ENCODE data around the gene TREM1.

The TREM1 gene

DNA sequence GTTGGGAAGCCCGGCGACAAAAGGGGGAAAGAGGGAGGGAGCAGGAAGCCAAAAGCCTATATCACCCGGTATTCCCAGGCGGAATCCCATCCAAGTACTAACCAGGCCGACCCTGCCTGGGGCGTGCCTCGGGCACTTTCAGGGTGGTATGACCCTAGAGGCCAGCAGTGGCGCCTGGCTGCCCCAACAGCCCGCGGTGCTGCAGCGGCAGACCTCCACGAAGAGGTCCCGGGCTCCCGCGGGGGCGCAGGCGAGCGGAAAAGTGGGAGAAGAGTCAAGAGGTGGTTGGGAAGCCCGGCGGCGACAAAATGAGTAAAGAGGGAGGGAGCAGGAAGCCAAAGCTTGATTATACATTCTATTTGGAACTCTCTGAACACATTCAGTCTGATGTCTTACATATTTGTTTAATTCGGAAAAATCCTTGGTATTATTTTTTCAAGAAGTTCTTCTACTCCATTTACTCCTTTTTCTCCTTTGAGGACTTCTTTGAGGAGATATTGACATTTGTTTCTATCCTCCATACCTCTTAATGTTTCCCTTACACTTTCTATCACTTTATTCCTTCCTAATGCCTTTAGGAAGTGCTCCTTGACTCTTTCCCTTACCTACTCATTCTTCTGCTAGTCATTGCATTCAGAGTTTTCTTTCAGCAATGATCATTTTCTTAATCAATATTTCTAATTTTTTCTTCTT lies 46.9 kb downstream of the TREM1 start:
- TF ChIP-seq EZH2 (IDR thresholded peaks at IDR 0.05; ENCODE audit: borderline replicate concordance, low read length) (no peak), CTCF (IDR thresholded peaks at IDR 0.05; ENCODE audit: low read length) (no peak)
- Histone ChIP-seq H3K27me3 (ENCODE audit: insufficient read depth, low read length) (no peaks in the 10 kb centered on the region), H3K4me3 (ENCODE audit: low read depth, low read length, poor library complexity, severe bottlenecking) (no peak overlapping the region)

DNA sequence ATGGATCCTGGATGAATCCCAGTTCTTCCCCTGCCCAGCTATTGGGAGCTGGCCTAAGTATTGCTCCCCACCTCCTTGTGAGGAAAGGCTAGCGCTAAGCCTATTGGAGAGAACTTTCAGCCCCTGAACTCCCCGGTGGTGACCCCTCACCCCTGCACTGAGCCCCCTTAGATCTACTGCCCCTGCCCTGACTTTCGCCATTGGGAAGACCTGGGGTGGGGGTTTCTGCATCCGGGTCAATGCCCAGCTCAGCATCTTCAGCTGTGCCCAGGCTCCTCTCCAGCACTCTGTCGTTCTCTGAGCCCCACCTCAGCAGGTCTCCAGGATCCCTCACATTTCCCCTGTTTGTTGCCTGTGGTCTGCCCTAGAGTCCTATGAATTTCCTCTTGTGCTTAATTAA lies 49.4 kb downstream of the TREM1 start:
- H3K9me2 ChIP-seq (ENCODE audit: low read depth, low read length) = no peaks in the 10 kb centered on the region
- no peak for TF ChIP-seq CTCF (IDR thresholded peaks at IDR 0.05; ENCODE audit: low read length)
- no peak for TF ChIP-seq EZH2 (IDR thresholded peaks at IDR 0.05; ENCODE audit: borderline replicate concordance, low read length)

More for the DNA sequence above, 46.9 kb downstream of the TREM1 start:
- H2AFZ ChIP-seq (ENCODE audit: low read length) = no peak overlapping the region
- H3K9me3 ChIP-seq (ENCODE audit: low read length) = no peaks in the 10 kb centered on the region
- H3K4me2 ChIP-seq (ENCODE audit: low read length) = no peak overlapping the region
- no peaks in the 10 kb centered on the region for H4K20me1 ChIP-seq (ENCODE audit: insufficient read depth, low read length)
- no peak overlapping the region for H3K27ac ChIP-seq (ENCODE audit: low read depth, low read length, poor library complexity, severe bottlenecking)
- H3K4me1 ChIP-seq (ENCODE audit: insufficient read depth, low read length, severe bottlenecking) = no peaks in the 10 kb centered on the region
- no peak overlapping the region for H3K9ac ChIP-seq (ENCODE audit: low read length)
- H3K36me3 ChIP-seq (ENCODE audit: insufficient read depth, low read length) = no peaks in the 10 kb centered on the region
- H3K9me2 ChIP-seq (ENCODE audit: low read depth, low read length) = no peaks in the 10 kb centered on the region
- H3F3A ChIP-seq (ENCODE audit: insufficient read depth, low read length) = no peaks in the 10 kb centered on the region
- H3K79me2 ChIP-seq (ENCODE audit: insufficient read depth, low read length) = no peaks in the 10 kb centered on the region

GRCh38 chr6:41236276-41236675 lies 50.2 kb downstream of the TREM1 start:
- no peaks in the 10 kb centered on the region for H3F3A ChIP-seq (ENCODE audit: insufficient read depth, low read length)
- TF ChIP-seq CTCF (IDR thresholded peaks at IDR 0.05; ENCODE audit: low read length) (no peak), EZH2 (IDR thresholded peaks at IDR 0.05; ENCODE audit: borderline replicate concordance, low read length) (no peak)

More for the DNA sequence above, 49.4 kb downstream of the TREM1 start:
- Histone ChIP-seq H3K27ac (ENCODE audit: low read depth, low read length, poor library complexity, severe bottlenecking) (no peak overlapping the region), H3K36me3 (ENCODE audit: insufficient read depth, low read length) (no peaks in the 10 kb centered on the region), H2AFZ (ENCODE audit: low read length) (no peak overlapping the region), H3F3A (ENCODE audit: insufficient read depth, low read length) (no peaks in the 10 kb centered on the region), H4K20me1 (ENCODE audit: insufficient read depth, low read length) (no peaks in the 10 kb centered on the region), H3K4me2 (ENCODE audit: low read length) (no peak overlapping the region), H3K9ac (ENCODE audit: low read length) (no peak overlapping the region), H3K79me2 (ENCODE audit: insufficient read depth, low read length) (no peaks in the 10 kb centered on the region), H3K9me3 (ENCODE audit: low read length) (no peaks in the 10 kb centered on the region), H3K4me1 (ENCODE audit: insufficient read depth, low read length, severe bottlenecking) (no peaks in the 10 kb centered on the region), H3K27me3 (ENCODE audit: insufficient read depth, low read length) (no peaks in the 10 kb centered on the region), H3K4me3 (ENCODE audit: low read depth, low read length, poor library complexity, severe bottlenecking) (no peak overlapping the region)

More at GRCh38 chr6:41236276-41236675, 50.2 kb downstream of the TREM1 start:
- no peaks in the 10 kb centered on the region for H4K20me1 ChIP-seq (ENCODE audit: insufficient read depth, low read length)
- H3K4me1 ChIP-seq (ENCODE audit: insufficient read depth, low read length, severe bottlenecking) = no peaks in the 10 kb centered on the region
- H3K9me3 ChIP-seq (ENCODE audit: low read length) = no peaks in the 10 kb centered on the region
- H3K36me3 ChIP-seq (ENCODE audit: insufficient read depth, low read length) = no peaks in the 10 kb centered on the region
- H3K27ac ChIP-seq (ENCODE audit: low read depth, low read length, poor library complexity, severe bottlenecking) = no peak overlapping the region
- H3K4me2 ChIP-seq (ENCODE audit: low read length) = no peak overlapping the region
- H3K79me2 ChIP-seq (ENCODE audit: insufficient read depth, low read length) = no peaks in the 10 kb centered on the region
- no peak overlapping the region for H3K4me3 ChIP-seq (ENCODE audit: low read depth, low read length, poor library complexity, severe bottlenecking)
- H3K9me2 ChIP-seq (ENCODE audit: low read depth, low read length) = no peaks in the 10 kb centered on the region
- no peak overlapping the region for H2AFZ ChIP-seq (ENCODE audit: low read length)
- H3K9ac ChIP-seq (ENCODE audit: low read length) = no peak overlapping the region
- H3K27me3 ChIP-seq (ENCODE audit: insufficient read depth, low read length) = no peaks in the 10 kb centered on the region

Measured in OCI-LY1 (cell line).